Skin of body (tissue), 2 donors: ENCODE data around the gene DTX3L. TPM values are rescaled to one million over a fixed set of nuclear protein-coding genes. Genes with fewer than 3 reads are reported as not detected.
"Not testable (repeated sequence)": the region's sequence is repeated elsewhere in the genome, so short reads cannot be mapped to it uniquely, and the experiment has no call there.

ENCODE experiments used
- DNase-seq: peaks from one replicate; lab custom pipeline; 2025; lab: John Stamatoyannopoulos, UW
- total RNA-seq: library from RNA; depleted of rRNA; stranded (reverse); fragments of >200 nt; gene quantifications from one replicate; pipeline ENCODE4 v1.2.3, GENCODE V29; 2014

Gene DTX3L
- total RNA-seq, 1 donor from 2014 or later, result 10.6 TPM

- DNase-seq, result peak; percentile 31
Measured at GRCh38 chr3:122562923-122563716, 1.0 kb upstream of the DTX3L start.

GRCh38 chr3:122563717-122564025, 467 bp upstream of the DTX3L start:
- DNase-seq, result no peak

GRCh38 chr3:122568131-122568530, 4.0 kb downstream of the DTX3L start:
- not testable (repeated sequence) for DNase-seq

- DNase-seq, result no peak
Measured at GRCh38 chr3:122568755-122569154, 4.6 kb downstream of the DTX3L start.

- DNase-seq, result no peak
Measured at GRCh38 chr3:122572940-122573412, 8.8 kb downstream of the DTX3L start.

GRCh38 chr3:122576174-122576940, 12.2 kb downstream of the DTX3L start:
- peak; percentile 4 for DNase-seq

GRCh38 chr3:122577409-122578031, 13.4 kb downstream of the DTX3L start, which contains the start of gene PARP15:
TSS of gene PARP15 (plus strand) at chr3:122577650. CDS start at chr3:122577668, 18 bp downstream.
- DNase-seq, result no peak

GRCh38 chr3:122578069-122578740, 14.1 kb downstream of the DTX3L start:
- no peak for DNase-seq

GRCh38 chr3:122580470-122580869, 16.3 kb downstream of the DTX3L start:
- DNase-seq, result no peak

- no peak for DNase-seq
Measured at GRCh38 chr3:122581622-122582021, 17.5 kb downstream of the DTX3L start.

- DNase-seq, result no peak
Measured at GRCh38 chr3:122582390-122582789, 18.3 kb downstream of the DTX3L start.

GRCh38 chr3:122586098-122586497, 22.0 kb downstream of the DTX3L start:
- no peak for DNase-seq

- no peak for DNase-seq
Measured at GRCh38 chr3:122586773-122587485, 22.8 kb downstream of the DTX3L start.

GRCh38 chr3:122587572-122587971, 23.4 kb downstream of the DTX3L start:
- DNase-seq, result no peak

- no peak for DNase-seq
Measured at GRCh38 chr3:122589297-122589696, 25.2 kb downstream of the DTX3L start.

- no peak for DNase-seq
Measured at GRCh38 chr3:122590610-122591009, 26.5 kb downstream of the DTX3L start.

- DNase-seq, result no peak
Measured at GRCh38 chr3:122594025-122594424, 29.9 kb downstream of the DTX3L start.

GRCh38 chr3:122598151-122598550, 34.0 kb downstream of the DTX3L start:
- no peak for DNase-seq

- DNase-seq, result no peak
Measured at GRCh38 chr3:122598556-122598955, 34.4 kb downstream of the DTX3L start.

- DNase-seq, result no peak
Measured at GRCh38 chr3:122602011-122602710, 38.0 kb downstream of the DTX3L start.
